D721Med (cell line): ENCODE results near the gene SCN8A.

Source experiments
- DNase-seq: peaks from one replicate; pipeline ENCODE4 v3.0.0; 2011; ENCODE audit warnings: low spot score; ENCODE audit not compliant: insufficient read length
- FAIRE-seq: peaks from 2 replicates; lab custom pipeline; 2011; peaks lifted over from hg19 to GRCh38; lab: Jason Lieb, UNC
- TF ChIP-seq, protein P1 (sequence below): IDR thresholded peaks from 2 replicates; pipeline ENCODE4 v1.5.1; 2012; ENCODE audit warnings: mild to moderate bottlenecking, control low read depth; ENCODE audit not compliant: insufficient read depth; ENCODE audit errors: missing control alignments

Gene SCN8A

DNA sequence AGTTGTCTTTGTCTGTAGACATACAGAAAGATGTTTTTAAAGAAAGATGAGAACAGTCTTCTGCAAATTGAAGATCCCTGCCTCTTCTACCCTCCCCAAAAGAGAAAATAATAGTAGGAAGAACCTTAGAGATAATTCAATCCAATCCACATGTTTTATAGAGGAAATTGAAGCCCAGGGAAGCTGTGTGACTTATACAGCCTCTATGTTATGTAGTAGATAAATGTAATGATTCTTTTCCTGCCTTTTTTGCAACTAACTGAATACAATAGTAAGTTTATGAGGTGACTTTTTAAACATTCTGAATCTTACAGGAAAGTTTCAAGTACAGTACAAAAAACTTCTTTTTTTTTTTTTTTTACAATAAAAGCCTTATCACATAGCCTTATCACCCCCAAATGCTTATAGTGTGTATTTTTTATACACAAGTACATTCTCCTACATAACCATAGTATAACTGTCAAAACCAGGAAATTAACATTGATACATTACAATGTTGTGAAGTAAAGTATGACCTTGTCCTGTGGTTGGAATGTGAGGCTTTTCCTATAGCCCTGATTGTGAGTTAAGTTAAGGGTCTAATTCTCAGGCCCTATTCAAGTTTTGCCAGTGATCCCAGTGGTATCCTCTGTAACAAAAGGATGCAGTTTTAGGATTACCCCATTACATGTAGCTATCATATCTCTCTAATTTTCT is 163.1 kb downstream of the SCN8A start:
- FAIRE-seq (no peak), DNase-seq (no peak)
- TF ChIP-seq, protein P1, sequence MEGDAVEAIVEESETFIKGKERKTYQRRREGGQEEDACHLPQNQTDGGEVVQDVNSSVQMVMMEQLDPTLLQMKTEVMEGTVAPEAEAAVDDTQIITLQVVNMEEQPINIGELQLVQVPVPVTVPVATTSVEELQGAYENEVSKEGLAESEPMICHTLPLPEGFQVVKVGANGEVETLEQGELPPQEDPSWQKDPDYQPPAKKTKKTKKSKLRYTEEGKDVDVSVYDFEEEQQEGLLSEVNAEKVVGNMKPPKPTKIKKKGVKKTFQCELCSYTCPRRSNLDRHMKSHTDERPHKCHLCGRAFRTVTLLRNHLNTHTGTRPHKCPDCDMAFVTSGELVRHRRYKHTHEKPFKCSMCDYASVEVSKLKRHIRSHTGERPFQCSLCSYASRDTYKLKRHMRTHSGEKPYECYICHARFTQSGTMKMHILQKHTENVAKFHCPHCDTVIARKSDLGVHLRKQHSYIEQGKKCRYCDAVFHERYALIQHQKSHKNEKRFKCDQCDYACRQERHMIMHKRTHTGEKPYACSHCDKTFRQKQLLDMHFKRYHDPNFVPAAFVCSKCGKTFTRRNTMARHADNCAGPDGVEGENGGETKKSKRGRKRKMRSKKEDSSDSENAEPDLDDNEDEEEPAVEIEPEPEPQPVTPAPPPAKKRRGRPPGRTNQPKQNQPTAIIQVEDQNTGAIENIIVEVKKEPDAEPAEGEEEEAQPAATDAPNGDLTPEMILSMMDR = no peak

GRCh38 chr12:51755251-51755650 is 164.2 kb downstream of the SCN8A start:
- FAIRE-seq (no peak), DNase-seq (no peak)
- TF ChIP-seq, protein P1 = no peak

DNA sequence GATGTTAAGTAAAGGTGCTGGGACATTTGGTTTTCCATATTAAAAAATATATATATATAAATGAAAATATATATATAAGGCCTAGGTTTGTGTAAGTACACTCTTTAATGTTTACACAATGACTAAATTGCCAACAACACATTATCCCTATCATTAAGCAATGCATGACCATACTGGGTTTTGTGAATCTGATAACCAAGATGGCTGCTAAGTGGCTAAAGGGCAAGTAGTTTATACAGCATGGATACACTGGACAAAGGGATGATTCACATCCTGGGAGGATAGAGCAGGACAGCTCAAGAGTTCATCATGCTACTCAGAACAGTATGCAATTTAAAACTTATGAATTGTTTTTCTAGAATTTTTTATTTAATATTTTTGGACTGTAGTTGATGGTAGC is 168.1 kb downstream of the SCN8A start:
- FAIRE-seq (no peak), DNase-seq (no peak)
- TF ChIP-seq, protein P1 = no peak

DNA sequence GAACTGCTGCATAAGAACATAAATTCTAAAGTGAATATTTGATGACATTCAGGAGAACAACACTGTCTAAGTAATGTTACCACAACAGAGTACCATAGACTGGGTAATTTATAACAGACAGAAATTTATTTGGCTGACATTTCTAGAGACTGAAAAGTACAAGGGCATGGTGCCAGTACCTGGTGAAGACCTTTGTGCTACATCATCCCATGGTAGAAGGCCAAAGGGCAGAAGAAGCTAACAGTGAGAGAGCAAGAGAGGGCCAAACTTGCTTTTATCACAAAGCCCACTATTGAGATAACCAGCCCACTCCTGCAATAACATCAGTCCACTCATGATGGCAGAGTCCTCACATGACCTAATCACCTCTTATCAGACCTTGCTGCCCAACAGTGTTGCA is 168.7 kb downstream of the SCN8A start:
- TF ChIP-seq, protein P1 = no peak
- FAIRE-seq = no peak

DNA sequence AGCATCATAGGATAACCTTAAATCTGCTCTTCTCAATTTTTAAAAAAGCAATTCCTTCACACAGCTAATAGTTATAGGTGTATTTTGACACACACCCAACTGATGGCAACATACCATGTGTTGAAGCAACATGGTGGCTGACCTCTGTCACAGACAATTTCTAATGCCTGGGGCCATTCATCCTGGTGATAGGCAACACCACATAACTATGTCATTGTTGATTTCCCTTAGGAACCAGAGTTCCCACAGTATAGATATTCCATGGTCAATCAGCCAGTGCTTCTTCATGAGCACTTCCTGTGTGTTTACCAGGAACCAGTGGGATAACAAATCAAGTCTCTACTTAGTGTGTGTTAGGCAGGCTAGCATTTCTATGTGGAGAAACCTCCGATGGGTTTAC is 169.2 kb downstream of the SCN8A start:
- TF ChIP-seq, protein P1 = no peak
- DNase-seq (no peak), FAIRE-seq (no peak)

More for the DNA sequence above, 168.7 kb downstream of the SCN8A start:
- DNase-seq = no peak

DNA sequence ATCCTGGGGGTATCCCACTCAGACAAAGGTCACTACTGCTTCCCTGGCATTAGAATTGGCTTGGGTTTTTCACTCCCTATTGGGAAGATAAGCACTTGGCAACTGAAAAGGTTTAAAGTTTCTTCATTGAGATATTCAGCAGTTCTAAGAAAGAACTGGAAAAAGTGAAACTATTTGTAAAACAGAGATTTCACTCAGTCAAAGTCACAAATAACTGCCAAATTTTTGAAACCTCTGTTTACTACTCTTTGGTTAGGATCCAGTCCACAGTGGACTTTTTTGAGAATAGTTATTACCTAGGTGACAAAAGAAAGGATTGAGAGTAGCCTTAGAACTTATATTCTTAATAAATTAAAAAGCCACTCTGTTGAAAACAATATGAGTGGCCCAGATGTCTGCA is 172.7 kb downstream of the SCN8A start:
- TF ChIP-seq, protein P1 = no peak
- FAIRE-seq = no peak
- no peak for DNase-seq

DNA sequence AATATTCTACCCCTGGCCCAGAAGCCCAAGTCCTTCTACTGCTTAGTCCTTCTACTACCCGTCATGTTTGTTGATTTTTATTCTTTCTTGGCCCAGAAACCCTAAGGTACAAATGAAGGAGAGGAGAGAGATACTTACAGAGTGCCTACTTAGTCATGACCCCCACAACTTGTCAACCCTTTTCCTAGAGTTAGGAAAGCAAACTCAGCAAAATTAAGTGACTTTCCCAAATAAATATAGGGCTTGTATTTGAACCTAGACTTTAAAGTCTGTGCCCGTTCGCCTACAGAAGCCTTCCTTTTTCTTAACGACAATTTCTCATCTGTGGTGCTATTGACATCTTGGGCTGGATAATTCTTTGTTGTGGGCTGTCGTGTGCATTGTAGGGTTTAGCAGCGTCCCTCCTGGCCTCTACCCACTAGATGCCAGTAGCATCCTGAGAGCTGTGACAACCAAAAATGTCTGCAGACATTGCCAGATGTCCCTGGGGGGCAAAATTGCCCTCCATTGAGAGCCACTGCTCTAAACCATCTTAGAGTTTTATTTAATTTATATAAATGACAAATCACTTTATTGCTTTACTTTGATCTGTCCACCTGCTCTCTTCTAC is 175.1 kb downstream of the SCN8A start:
- TF ChIP-seq, protein P1 = no peak
- FAIRE-seq (no peak), DNase-seq (no peak)
